ENCODE results near the gene PIM1. TPM values are rescaled to one million over a fixed set of nuclear protein-coding genes. Genes with fewer than 3 reads are reported as not detected.

Gene PIM1
- total RNA-seq, 2 experiments from 2014 or later = 24.7 to 31.4 TPM

- Histone ChIP-seq H2AFZ (ENCODE audit: low read length) (no peak overlapping the region), H3K9me3 (ENCODE audit: low read length) (no peaks in the 10 kb centered on the region), H4K20me1 (ENCODE audit: insufficient read depth, low read length) (no peaks in the 10 kb centered on the region), H3K4me3 (ENCODE audit: low read depth, low read length, poor library complexity, severe bottlenecking) (no peak overlapping the region), H3K36me3 (ENCODE audit: insufficient read depth, low read length) (no peaks in the 10 kb centered on the region), H3K79me2 (ENCODE audit: insufficient read depth, low read depth, low read length) (no peaks in the 10 kb centered on the region), H3K4me2 (ENCODE audit: low read length) (no peak overlapping the region), H3K27ac (ENCODE audit: low read depth, low read length, poor library complexity, severe bottlenecking) (no peak overlapping the region), H3K9me2 (ENCODE audit: insufficient read depth, low read length) (no peaks in the 10 kb centered on the region), H3K4me1 (ENCODE audit: insufficient read depth, low read length, poor library complexity, severe bottlenecking) (no peaks in the 10 kb centered on the region)
- ChIA-PET CTCF (ENCODE audit: unreplicated experiment) (no interaction called here), POLR2A (no interaction called here)
- no TSS peak for BruUV-seq (replicated peaks)
- no peak for DNase-seq (ENCODE audit: low spot score)
- TF ChIP-seq EZH2phosphoT487 (IDR thresholded peaks at IDR 0.05; ENCODE audit: borderline replicate concordance, low read depth, low read length) (no peak), CTCF (conservative IDR thresholded peaks at IDR 0.05; ENCODE audit: low read length) (no peak)
- intact Hi-C loops (cut with micrococcal nuclease; ENCODE audit: unreplicated experiment) = no loop called here
These were observed 45.8 kb upstream of the PIM1 start for GRCh38 chr6:37123957-37124729.

- POLR2A ChIA-PET = interaction anchor here (0.9 to 1.1 kb wide), 2 partner anchors 19 to 106 kb away, joined by 3 to 5 read pairs; no protein-coding TSS in a partner anchor
- H3K9me2 ChIP-seq (ENCODE audit: insufficient read depth, low read length) = no peaks in the 10 kb centered on the region
- intact Hi-C loops (cut with micrococcal nuclease; ENCODE audit: unreplicated experiment) = no loop called here
- H2AFZ ChIP-seq (ENCODE audit: low read length) = no peak overlapping the region
- H3K4me3 ChIP-seq (ENCODE audit: low read depth, low read length, poor library complexity, severe bottlenecking) = no peak overlapping the region
- H3K79me2 ChIP-seq (ENCODE audit: insufficient read depth, low read depth, low read length) = no peaks in the 10 kb centered on the region
- no peak for DNase-seq (ENCODE audit: low spot score)
- BruUV-seq (replicated peaks) = no TSS peak
- no peak overlapping the region for H3K27ac ChIP-seq (ENCODE audit: low read depth, low read length, poor library complexity, severe bottlenecking)
- H3K9me3 ChIP-seq (ENCODE audit: low read length) = no peaks in the 10 kb centered on the region
- no peaks in the 10 kb centered on the region for H3K4me1 ChIP-seq (ENCODE audit: insufficient read depth, low read length, poor library complexity, severe bottlenecking)
- H3K36me3 ChIP-seq (ENCODE audit: insufficient read depth, low read length) = no peaks in the 10 kb centered on the region
- no peak for TF ChIP-seq EZH2phosphoT487 (IDR thresholded peaks at IDR 0.05; ENCODE audit: borderline replicate concordance, low read depth, low read length)
- no peak for TF ChIP-seq CTCF (conservative IDR thresholded peaks at IDR 0.05; ENCODE audit: low read length)
- CTCF ChIA-PET (ENCODE audit: unreplicated experiment) = interaction anchor here (0.6 kb wide), 1 partner anchor 723 kb away, joined by 8 read pairs; no protein-coding TSS in a partner anchor
- H3K4me2 ChIP-seq (ENCODE audit: low read length) = no peak overlapping the region
- H4K20me1 ChIP-seq (ENCODE audit: insufficient read depth, low read length) = no peaks in the 10 kb centered on the region
These were observed 44.0 kb upstream of the PIM1 start for GRCh38 chr6:37125774-37126492.
